NCI-H82 treated with DMSO at 0.1 percent for 48 hours (cell line): ENCODE results near the gene PDPR.
A peak's percentile ranks its signal among the peaks of the same experiment; 100 is the strongest.
"Not testable (repeated sequence)": the region's sequence is repeated elsewhere in the genome, so short reads cannot be mapped to it uniquely, and the experiment has no call there.

Source experiments
- DNase-seq: peaks from one replicate; lab custom pipeline; 2025; ENCODE audit not compliant: unreplicated experiment; lab: John Stamatoyannopoulos, UW

The PDPR gene

DNA sequence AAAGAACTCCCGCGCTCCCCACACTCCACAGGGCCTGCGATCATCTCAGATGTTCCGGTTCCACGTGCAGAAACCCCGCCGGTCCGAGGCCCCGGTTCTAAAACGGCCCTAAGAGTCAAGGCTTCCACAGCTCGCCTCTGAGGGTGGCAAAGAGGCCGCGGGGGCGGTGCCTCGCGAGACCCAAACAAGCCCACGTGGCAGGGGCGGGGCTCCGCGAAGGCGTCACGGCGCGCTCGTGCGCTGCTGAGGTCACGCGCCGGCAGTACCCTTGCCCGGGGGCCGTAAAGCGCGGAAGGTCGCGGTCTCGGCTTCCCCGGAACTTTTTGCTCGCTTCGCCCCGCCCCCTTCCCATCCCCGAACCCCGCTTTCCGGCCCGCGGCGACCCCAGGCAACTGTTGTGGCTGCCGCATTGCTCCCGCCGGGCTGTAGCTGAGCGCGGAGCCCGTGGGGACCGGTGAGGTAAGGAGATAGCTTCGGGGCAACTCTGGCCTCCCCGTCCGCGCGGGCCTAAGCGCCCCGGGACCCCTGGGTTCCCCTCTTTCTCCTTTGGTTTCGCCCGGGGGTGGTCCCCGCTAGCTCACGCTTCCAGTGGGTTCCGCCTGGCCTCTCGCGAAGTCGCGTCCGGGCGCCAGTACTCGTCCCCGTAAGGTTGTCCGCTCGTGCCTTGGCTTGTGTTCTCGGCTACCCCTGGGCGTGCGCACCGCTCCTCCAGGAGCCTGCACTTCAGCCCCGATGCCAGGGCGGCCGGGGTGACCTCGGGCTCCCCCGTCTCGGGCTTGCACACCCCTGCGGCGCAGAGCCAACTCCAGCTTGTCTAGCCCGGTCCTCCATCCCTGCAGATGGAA is at the start of gene PDPR:
Gene PDPR, plus strand, starts transcription at position 351 of the 845 bp plus-strand sequence. CDS start 6,161 bp downstream, outside the sequence.
- DNase-seq: peak; percentile 56

- not testable (repeated sequence) for DNase-seq
Measured at GRCh38 chr16:70064841-70065370, 49.2 kb upstream of the PDPR start.

- not testable (repeated sequence) for DNase-seq
Measured at GRCh38 chr16:70065376-70065745, 48.8 kb upstream of the PDPR start.

DNA sequence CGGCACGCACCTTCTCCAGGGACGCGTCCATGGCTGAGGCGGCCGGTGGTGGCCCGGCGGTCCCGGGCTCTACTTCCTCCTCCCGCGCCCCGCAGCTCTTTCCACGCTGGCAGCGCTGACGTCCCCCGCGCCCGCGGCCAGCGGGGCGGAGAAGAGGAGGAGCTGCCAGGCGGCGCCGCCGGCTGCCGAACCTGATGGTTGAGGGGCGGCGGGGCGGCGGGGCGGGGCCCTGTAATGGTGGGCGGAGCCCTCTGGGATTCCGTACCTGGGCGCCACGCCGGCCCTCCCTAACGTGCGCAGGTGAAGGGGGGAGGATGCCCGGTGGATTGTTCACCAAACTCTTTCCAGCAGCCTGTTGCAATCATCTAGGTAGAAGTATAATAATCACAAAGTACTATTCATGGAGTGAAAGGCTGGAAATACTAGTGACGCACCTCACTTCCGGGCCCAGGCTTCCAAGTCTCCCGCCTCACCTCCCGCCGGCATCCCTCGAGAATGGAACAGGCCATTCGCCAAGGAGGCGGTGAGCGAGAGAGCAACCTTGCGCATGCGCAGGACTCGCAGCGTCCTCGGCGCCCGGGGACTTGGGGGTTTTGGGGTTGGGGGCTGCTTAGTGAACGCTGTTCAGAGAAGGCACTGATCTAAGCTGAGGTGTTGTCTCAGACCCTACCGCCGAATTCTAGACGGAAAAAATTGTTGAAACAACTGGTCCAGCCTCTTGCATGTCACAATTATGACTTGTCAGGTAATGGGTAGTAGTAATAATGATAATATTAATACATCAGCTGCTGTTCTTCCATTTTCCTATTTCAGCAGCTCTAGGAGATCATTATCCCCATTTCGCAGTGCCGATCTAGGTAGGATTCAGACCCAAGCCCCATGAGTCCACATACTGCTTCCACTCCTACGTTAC is 48.1 kb upstream of the PDPR start:
- peak; percentile 40 for DNase-seq

DNA sequence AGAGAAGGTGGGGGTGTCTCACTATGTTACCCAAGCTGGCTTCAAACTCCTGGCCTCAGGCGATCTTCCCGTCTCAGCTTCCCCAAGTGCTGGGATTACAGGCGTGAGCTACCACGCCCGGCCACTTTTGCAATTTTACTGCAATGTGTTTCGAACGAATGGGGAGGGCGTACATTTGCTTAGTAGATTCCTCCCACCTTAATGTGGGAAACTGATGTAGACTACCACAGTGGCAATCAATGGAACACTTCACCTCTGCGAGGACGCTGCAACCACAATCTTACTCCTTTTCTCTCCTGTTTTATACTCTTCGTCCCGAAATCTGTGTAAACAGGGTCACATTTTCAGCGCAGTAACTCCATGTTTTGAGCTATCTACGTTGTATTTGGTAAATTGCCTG is 47.4 kb upstream of the PDPR start:
- DNase-seq: not testable (repeated sequence)

DNA sequence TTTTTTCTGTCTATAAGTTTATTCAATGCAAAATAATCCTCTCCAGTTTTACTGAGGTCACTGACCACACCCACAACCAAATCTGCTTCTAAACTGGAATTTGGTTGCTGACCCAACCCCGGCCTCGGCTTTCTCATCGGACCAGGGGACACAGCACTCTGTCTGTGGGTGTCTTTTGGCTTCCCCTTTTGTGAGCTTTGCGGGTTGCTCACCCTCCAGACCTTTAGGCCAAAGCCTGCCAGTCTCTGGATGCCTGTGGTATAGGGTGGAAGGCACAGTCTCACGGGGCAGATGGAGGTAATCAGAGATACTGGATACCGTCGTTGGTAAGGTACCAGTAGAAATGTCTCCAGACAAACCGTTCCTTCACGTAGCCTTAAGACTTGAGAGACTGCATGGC is 35.1 kb upstream of the PDPR start:
- DNase-seq: not testable (repeated sequence)

DNA sequence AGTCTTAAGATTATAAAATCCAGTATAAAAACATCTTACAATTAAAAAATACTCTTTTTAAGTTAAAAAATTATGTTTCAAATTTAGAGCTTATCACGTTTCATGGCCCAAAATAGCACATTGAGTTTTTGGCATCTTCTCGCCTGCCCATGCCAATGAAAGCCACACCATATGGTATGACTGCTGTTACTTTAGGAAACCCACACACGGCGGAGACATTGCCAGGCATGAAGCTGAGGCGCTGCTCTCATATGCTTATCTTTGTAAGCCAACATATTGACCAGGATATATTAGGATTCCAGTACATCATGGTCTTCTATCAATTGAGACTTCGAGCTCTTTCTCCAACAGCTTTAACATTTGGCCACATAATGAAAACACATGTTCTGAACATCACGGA is 32.9 kb upstream of the PDPR start:
- not testable (repeated sequence) for DNase-seq

DNA sequence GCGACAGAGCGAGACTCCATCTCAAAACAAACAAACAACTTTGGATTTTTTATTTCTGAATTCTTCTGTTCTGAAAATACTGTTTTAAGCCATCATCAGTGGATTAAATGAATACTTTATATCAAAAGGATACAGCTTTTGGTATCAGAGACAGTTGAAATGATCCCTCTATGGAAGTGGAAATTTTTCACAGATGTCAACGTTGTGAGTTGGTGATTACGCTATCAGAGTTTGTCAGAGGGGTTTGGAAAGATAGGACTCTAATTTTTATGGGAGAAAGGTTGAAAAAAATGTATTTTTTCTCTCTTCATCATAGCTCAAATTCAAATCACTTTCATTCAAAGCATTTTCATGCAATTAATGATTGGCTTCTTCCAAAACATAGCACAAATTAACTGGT is 30.2 kb upstream of the PDPR start:
- DNase-seq: not testable (repeated sequence)

DNA sequence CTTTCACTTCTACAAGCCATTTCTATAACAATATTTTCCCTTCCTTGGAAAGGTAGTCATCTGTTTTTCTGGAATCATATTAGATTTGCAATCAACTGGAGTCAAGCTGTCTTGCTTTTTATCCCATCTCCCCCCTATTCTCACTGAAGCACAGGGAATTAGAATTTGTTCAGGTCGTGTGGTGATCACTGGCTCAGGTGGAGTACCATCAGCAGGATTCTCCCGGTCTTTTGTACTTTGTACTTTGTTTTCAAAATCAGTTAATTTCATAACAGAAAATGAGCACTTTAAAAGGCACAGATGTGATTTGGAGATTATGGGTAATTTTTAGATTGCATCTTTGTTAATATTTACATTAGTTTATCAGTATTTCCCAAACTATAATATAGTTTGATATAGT is 26.0 kb upstream of the PDPR start:
- not testable (repeated sequence) for DNase-seq

- not testable (repeated sequence) for DNase-seq
Measured at GRCh38 chr16:70088877-70089276, 25.3 kb upstream of the PDPR start.

GRCh38 chr16:70089289-70089688 is 24.8 kb upstream of the PDPR start:
- not testable (repeated sequence) for DNase-seq

- not testable (repeated sequence) for DNase-seq
Measured at GRCh38 chr16:70091104-70091503, 23.0 kb upstream of the PDPR start.

DNA sequence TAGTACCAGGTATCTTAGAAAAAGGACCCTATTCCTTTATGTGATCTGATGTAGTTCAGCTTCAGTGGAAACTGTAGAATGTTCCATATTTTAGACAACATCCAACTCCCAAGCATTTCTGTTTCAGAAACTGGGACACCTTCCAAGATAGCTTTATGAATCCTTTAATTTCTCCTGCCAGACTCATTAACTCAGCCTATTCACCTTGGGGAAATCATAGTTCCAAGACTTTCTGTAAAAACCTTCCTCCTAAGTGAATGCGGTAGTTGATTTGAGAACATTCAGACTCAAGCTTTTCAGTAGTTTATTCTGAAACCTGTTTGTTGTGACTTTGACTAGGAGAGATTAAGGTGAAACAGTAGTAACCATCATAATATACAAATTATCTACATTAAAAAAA is 20.0 kb upstream of the PDPR start:
- DNase-seq: not testable (repeated sequence)

DNA sequence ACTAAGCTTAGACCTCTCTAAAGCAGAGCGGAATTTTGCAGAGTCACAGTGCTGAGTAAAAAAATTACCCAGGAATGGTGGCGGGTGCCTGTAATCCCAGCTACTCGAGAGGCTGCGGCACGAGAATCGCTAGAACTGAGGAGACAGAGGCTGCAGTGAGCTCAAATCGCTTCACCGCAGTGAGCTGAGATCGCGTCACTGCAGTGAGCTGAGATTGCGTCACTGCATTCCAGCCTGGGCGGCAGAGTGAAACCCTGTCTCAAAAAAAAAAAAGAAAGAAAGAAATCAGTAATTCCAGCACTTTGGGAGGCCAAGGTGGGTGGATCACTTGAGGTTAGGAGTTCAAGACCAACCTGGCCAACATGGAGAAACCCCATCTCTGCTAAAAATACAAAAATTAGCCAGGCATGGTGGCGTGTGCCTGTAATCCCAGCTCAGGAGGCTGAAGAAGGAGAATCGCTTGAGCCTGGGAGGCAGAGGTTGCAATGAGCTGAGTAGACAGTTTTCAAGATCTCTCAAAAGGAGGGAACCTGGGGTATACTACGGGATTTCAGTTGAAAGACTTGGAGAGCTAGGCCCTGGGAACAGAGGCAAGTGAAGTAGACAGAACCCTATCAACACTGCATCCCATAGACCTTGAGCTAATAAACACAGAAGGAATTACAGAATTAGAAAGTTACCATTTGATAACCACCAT is 4.4 kb upstream of the PDPR start:
- not testable (repeated sequence) for DNase-seq

DNA sequence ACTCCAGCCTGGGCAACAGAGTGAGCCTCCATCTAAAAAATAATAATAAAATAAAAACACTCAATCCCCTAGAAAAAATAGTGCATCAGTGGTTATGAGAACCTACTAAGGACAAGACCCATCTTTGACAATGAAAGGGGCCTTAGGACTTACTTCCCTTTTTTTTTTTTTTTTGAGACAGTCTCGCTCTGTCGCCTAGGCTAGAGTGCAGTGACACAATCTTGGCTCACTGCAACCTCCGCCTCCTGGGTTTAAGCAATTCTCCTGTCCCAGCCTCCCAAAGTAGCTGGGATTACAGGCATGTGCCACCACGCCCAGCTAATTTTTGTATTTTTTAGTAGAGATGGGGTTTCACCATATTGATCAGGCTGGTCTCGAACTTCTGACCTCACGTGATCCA is 2.0 kb upstream of the PDPR start:
- DNase-seq: not testable (repeated sequence)

DNA sequence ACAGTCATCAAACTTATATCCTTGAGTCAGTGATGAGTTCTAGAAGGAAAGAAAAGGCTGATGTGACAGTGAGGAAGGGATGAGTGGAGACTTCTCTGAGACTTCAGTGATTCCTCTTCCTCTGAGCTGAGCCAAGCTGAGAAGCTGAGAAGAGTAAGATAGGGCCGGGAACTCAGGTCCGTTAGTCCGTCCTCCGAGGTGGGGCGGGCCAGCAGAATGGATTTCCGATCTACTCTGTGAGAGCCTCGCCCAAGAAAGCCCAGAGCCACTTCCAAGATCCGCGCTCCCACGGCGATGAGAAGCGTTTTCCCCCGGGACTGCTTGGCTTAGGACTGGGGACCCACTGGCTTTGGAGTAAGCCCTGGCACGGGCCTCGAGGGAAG is 542 bp upstream of the PDPR start:
- DNase-seq: not testable (repeated sequence)

GRCh38 chr16:70118354-70118753 is 4.2 kb downstream of the PDPR start:
- DNase-seq: not testable (repeated sequence)

- not testable (repeated sequence) for DNase-seq
Measured at GRCh38 chr16:70118776-70119175, 4.6 kb downstream of the PDPR start.

DNA sequence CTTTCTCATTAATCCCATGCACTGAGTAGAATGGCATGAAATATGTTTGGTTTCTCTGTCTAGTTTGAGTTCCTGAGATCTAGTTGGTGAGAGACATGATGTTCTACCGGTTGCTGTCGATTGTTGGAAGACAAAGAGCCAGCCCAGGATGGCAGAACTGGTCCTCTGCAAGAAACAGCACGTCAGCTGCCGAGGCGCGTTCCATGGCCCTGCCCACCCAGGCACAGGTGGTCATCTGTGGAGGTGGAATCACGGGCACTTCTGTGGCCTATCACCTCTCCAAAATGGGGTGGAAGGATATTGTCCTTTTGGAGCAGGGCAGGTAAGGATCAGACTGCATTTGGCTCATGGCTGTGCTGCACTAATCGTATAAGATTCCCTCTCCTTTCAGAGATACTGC is 6.3 kb downstream of the PDPR start:
- DNase-seq: not testable (repeated sequence)

- DNase-seq: not testable (repeated sequence)
Measured at GRCh38 chr16:70123822-70124221, 9.7 kb downstream of the PDPR start.

- not testable (repeated sequence) for DNase-seq
Measured at GRCh38 chr16:70126226-70126625, 12.1 kb downstream of the PDPR start.
